Lung (tissue), 12 donors: ENCODE results near the gene CD300A. TPM values are rescaled to one million over a fixed set of nuclear protein-coding genes. Genes with fewer than 3 reads are reported as not detected.

ENCODE experiments used
- ATAC-seq: fragments of 200-7000 bp; cut with Tn5 transposase; one replicate; pipeline ENCODE4 v1.9.1; 2020; ENCODE audit warnings: moderate number of reproducible peaks; ENCODE audit not compliant: insufficient read depth, low FRiP score
- DNase-seq, 3 donors: peaks; one replicate each; pipeline ENCODE4 v3.0.0-alpha.2; 2013 to 2017
- H3K27ac ChIP-seq, 2 donors: one replicate each; pipeline ENCODE4 v1.5.1; 2013; ENCODE audit warnings: mild to moderate bottlenecking in 2 of 2, moderate library complexity in 2 of 2, control low read depth in 1 of 2, inconsistent platforms in 1 of 2, low read depth in 1 of 2, low read length in 1 of 2
- H3K27me3 ChIP-seq, 3 donors: one replicate each; pipeline ENCODE4 v1.5.1; 2013; ENCODE audit warnings: low read length in 2 of 3; ENCODE audit not compliant: control insufficient read depth in 3 of 3, insufficient read depth in 3 of 3
- H3K36me3 ChIP-seq, 4 donors: one replicate each; pipeline ENCODE4 v1.5.1; 2013; ENCODE audit warnings: low read length in 4 of 4, mild to moderate bottlenecking in 1 of 4, moderate library complexity in 1 of 4; ENCODE audit not compliant: control insufficient read depth in 4 of 4, insufficient read depth in 4 of 4
- H3K4me1 ChIP-seq, 5 donors: one replicate each; pipeline ENCODE4 v1.5.1; 2013; ENCODE audit warnings: low read length in 5 of 5, mild to moderate bottlenecking in 2 of 5, moderate library complexity in 1 of 5; ENCODE audit not compliant: control insufficient read depth in 5 of 5, insufficient read depth in 5 of 5
- H3K4me3 ChIP-seq: one replicate; pipeline ENCODE4 v1.5.1; 2013; ENCODE audit warnings: mild to moderate bottlenecking, control low read depth, moderate library complexity
- H3K9ac ChIP-seq, 2 donors: one replicate each; pipeline ENCODE4 v1.5.1; 2013; ENCODE audit warnings: low read length in 2 of 2, control low read depth in 1 of 2; ENCODE audit not compliant: insufficient read depth in 1 of 2
- H3K9me3 ChIP-seq, 4 donors: one replicate each; pipeline ENCODE4 v1.5.1; 2013; ENCODE audit warnings: low read length in 3 of 4, mild to moderate bottlenecking in 1 of 4, moderate library complexity in 1 of 4; ENCODE audit not compliant: control insufficient read depth in 4 of 4, insufficient read depth in 3 of 4
- WGBS, 2 donors: extraction: QIAGEN DNeasy Blood & Tissue Kit; methylation state at CpG; one replicate each; pipeline ENCODE4 v1.1.7; 2013; 5-methylcytosine and 5-hydroxymethylcytosine counted together
- polyA plus RNA-seq, 2 donors: library from polyadenylated mRNA; stranded (reverse); fragments of 200-250 nt; gene quantifications; one replicate each; pipeline ENCODE4 v1.2.1, GENCODE V29; 2013
- total RNA-seq, 2 donors: library from RNA; depleted of rRNA in 1 of 2; stranded (reverse); fragments of >200 nt in 1 of 2; gene quantifications; one replicate each; pipeline ENCODE4 v1.2.1, GENCODE V29; 2014 to 2021
- TF ChIP-seq, protein P1 (sequence below): IDR thresholded peaks from 2 replicates; pipeline ENCODE4 v1.5.1; 2012; ENCODE audit warnings: mild to moderate bottlenecking; ENCODE audit errors: control extremely low read depth, extremely low read depth
- donor health status: control.
- donor health status: control.
- donor health status: Bipolar disorder and iron deficiency.
- donor health status: healthy.
- donor health status: DM: yes; HTN: yes; CAD: no.

CD300A gene
- total and polyA plus RNA-seq, 4 donors: 8.0 to 66.3 (median 16.9) TPM

DNA sequence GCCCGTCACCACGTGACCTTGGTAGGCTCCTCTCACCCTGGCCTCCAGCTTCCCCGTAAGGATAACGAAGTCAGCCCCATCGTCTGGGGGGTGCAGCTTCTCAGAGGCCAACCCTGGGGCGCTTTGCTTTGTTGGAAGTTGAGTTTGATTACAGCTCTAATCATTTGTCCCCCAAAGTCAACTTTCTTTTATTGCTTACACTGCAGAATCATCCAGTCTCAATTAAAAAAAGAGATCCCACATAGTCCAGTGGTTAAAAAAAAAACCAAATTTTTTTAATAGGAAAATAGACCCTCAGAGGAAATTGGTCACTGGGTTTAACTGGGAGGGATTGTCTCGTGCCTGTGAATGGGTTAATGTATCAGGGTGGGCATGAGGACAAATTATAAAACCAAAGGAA, 42.3 kb upstream of the CD300A start:
- DNase-seq (no peak), ATAC-seq (no peak)
- Histone ChIP-seq H3K27me3 (no peaks in the 10 kb centered on the region), H3K9ac (no peak overlapping the region), H3K4me1 (peaks cover 0 to 17% (median 8%) of the 10 kb centered on the region in 5 donors), H3K9me3 (peaks cover 0 to 3% (median 0%) of the 10 kb centered on the region in 4 donors), H3K4me3 (no peak overlapping the region), H3K27ac (peak overlapping the region in 1 of 2 donors; percentile 11), H3K36me3 (no peaks in the 10 kb centered on the region)
- TF ChIP-seq, protein P1, sequence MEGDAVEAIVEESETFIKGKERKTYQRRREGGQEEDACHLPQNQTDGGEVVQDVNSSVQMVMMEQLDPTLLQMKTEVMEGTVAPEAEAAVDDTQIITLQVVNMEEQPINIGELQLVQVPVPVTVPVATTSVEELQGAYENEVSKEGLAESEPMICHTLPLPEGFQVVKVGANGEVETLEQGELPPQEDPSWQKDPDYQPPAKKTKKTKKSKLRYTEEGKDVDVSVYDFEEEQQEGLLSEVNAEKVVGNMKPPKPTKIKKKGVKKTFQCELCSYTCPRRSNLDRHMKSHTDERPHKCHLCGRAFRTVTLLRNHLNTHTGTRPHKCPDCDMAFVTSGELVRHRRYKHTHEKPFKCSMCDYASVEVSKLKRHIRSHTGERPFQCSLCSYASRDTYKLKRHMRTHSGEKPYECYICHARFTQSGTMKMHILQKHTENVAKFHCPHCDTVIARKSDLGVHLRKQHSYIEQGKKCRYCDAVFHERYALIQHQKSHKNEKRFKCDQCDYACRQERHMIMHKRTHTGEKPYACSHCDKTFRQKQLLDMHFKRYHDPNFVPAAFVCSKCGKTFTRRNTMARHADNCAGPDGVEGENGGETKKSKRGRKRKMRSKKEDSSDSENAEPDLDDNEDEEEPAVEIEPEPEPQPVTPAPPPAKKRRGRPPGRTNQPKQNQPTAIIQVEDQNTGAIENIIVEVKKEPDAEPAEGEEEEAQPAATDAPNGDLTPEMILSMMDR: no peak
- 92 to 94% methylated on average over 7 of the region's 7 CpGs for WGBS, 2 donors

DNA sequence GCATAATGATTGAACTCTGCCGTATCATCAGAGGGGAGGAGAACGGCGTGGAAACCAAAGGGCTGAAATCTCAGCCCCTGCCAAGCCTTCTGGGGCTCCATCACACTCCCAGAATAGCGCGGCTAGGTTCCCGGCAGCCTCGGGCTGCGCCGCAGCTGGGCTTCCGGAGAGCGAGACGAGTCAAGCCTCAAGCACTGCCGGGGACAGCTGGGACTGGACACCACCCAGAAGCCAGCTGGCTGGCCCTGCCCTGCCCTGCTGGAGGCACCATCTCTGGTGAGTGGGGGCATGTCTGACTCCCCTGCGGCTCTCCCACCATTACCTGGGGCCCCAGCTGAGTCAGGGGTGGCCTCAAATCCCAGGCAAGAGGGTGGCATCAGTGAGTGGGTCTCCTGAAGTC, 41.8 kb upstream of the CD300A start:
- H3K36me3 ChIP-seq: no peaks in the 10 kb centered on the region
- no peak overlapping the region for H3K4me3 ChIP-seq
- DNase-seq (no peak), ATAC-seq (no peak)
- H3K27ac ChIP-seq: peak overlapping the region in 1 of 2 donors; percentile 28
- no peaks in the 10 kb centered on the region for H3K27me3 ChIP-seq
- H3K9me3 ChIP-seq: peaks cover 0 to 3% (median 0%) of the 10 kb centered on the region in 4 donors
- TF ChIP-seq, protein P1: no peak
- WGBS, 2 donors: 84 to 92% methylated on average over 14 of the region's 14 CpGs
- peaks cover 0 to 17% (median 8%) of the 10 kb centered on the region in 5 donors for H3K4me1 ChIP-seq
- H3K9ac ChIP-seq: no peak overlapping the region

DNA sequence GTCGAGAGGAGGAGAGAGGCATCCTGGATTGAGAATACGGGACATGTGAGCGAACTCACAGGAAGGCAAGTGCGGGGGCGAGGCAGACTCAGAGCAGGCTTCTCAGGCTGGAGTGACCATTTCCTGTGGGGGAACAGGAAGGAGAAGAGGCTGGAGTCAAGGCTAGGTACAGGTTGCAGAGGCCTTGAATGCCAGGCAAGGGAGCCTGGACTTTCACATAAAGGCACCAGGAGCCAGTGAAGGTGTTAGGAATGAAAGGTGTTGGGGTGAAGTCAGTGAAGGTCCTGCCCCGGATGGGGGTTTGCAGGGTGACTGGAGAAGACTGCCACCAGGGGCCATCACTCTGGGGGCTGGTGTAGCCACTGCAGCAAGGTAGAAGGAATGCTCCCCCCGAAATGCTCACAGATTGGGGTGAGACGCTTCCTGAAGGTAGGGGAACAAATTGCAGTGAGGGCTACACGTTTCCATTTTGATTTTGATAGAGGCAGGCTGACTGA, 39.8 kb upstream of the CD300A start:
- Histone ChIP-seq H3K4me1 (peaks cover 3 to 30% (median 12%) of the 10 kb centered on the region in 5 donors), H3K36me3 (no peaks in the 10 kb centered on the region), H3K9me3 (peaks cover 0 to 3% (median 0%) of the 10 kb centered on the region in 4 donors), H3K4me3 (no peak overlapping the region), H3K9ac (peak overlapping the region in 1 of 2 donors; percentile 25), H3K27me3 (no peaks in the 10 kb centered on the region), H3K27ac (peak overlapping the region in 1 of 2 donors; percentile 91)
- ATAC-seq (no peak), DNase-seq (no peak)
- TF ChIP-seq, protein P1: no peak
- WGBS, 2 donors: 75 to 83% methylated on average over 9 of the region's 9 CpGs
